KG1 (cell line): ENCODE results near the gene EMP3.
"Not testable (repeated sequence)": the region's sequence is repeated elsewhere in the genome, so short reads cannot be mapped to it uniquely, and the experiment has no call there.

Experiments
- DNase-seq: peaks from one replicate; lab custom pipeline; 2025; lab: John Stamatoyannopoulos, UW

Gene EMP3

DNA sequence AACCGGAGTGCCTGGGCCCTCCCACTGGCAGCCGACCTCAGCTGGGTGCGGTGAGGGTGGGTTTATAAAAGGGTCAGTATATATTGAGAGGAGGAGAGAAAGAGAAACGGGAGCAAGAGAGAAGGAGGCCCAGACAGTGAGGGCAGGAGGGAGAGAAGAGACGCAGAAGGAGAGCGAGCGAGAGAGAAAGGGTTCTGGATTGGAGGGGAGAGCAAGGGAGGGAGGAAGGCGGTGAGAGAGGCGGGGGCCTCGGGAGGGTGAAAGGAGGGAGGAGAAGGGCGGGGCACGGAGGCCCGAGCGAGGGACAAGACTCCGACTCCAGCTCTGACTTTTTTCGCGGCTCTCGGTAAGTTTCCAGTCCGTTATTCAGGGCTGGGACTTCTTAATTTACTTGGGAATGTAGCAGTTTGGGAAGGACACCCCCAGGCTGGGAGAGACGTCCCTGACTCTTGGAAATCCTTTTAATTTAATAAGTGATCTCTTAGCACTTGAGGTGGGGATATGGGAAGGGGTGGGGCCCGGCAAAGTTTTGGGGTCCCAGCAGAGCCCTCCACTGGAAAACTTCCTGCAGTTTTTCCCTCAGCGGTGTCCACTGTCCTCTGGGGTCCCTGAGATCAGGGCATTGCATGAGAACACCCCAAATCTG, at the start of gene EMP3:
Gene EMP3, plus strand, starts transcription at position 288 of the 646 bp plus-strand sequence. CDS start 1,293 bp downstream, outside the sequence.
- peak; percentile 62 for DNase-seq

- no peak for DNase-seq
Measured at GRCh38 chr19:48279747-48280146, 45.6 kb upstream of the EMP3 start.

DNA sequence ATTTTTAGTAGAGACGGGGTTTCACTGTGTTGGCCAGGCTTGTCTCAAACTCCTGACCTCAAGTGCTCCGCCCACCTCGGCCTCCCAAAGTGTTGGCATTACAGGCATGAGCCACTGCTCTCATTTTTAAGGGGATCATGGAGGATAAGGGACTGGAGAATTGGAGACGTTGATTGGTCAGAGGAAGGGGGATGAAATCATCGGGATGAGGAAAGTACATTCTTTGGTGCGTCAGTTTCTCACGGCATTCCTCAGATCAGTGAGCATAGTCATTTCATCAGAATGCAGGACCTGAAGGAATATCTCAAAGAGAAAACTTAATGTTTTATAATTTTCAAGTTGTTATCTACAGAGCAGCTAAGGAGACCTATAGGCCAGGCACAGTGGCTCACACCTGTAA, 41.4 kb upstream of the EMP3 start:
- DNase-seq = no peak

DNA sequence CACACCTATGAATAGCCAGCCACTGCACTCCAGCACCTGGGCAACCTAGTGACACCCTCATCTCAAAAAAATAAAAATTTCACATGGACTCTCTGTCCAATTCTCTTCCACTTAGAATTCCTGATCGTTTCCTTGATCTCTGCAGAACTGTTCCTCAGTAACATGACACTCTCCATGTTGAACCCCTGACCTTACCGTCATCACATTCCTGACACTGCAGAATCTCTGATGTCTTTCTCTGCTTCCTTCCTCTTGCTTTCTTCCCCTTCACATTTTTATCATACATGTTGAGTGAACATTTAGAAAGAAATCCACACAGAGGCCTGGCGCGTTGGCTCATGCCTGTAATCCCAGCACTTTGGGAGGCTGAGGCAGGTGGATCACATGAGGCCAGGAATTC, 40.5 kb upstream of the EMP3 start:
- no peak for DNase-seq

DNA sequence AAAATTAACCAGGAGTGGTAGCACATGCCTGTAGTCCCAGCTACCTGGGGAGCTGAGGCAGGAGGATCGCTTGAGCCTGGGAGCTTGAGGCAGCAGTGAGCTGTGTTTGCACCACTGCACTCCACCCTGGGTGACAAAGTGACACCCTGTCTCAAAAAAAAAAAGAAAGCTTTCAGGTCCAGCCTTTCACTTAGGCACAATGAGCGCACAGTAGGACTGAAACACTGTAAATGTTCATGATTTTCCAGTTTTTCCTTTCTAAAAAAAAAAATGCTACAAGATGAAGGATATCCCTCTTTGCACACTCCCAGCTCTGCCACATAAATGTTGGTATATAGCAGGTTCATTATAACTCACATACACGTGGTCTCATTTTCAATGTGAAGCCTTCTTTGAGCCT, 37.6 kb upstream of the EMP3 start:
- DNase-seq = no peak

DNA sequence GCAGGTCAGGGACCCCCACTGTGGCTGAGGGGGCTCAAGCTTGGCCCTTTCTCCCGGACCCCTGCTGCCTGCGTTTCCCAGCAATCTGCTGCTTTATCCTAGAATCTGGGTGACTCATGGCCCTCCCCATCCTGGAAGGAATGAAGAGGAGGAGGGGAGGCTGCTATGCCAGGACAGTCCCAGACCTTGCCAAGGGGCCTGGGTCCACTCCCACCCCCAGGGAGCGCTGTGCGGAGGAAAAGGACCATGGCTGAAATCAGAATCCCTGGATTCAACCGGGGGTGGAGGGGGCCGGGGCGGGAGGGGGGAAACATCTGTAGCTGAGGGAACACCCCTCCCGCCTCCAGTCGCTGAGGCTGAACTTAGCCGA, 35.0 kb upstream of the EMP3 start:
- DNase-seq = no peak

- peak; percentile 50 for DNase-seq
Measured at GRCh38 chr19:48290771-48291488, 34.4 kb upstream of the EMP3 start.

GRCh38 chr19:48291489-48291815, 33.9 kb upstream of the EMP3 start:
- not testable (repeated sequence) for DNase-seq

DNA sequence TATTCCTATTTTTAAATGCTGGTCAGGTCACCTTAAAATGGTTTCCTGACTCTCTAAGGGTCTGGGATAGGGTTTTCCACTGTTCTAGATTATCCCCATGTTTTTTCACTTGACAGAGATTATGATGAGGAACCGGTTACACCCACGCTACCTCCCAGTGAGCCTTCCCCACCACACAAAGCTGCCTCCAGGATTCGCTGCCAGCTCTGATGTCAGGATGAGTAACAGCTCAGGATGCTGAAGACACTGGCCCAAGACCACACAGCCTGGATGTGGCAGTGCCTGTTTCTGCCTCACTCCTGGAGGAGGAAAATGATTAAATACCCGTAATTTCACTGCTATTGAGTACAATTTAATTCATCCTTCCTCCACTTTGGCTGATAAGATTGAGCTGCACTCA, 32.6 kb upstream of the EMP3 start:
- no peak for DNase-seq

GRCh38 chr19:48295458-48295857, 29.9 kb upstream of the EMP3 start:
- DNase-seq = no peak

DNA sequence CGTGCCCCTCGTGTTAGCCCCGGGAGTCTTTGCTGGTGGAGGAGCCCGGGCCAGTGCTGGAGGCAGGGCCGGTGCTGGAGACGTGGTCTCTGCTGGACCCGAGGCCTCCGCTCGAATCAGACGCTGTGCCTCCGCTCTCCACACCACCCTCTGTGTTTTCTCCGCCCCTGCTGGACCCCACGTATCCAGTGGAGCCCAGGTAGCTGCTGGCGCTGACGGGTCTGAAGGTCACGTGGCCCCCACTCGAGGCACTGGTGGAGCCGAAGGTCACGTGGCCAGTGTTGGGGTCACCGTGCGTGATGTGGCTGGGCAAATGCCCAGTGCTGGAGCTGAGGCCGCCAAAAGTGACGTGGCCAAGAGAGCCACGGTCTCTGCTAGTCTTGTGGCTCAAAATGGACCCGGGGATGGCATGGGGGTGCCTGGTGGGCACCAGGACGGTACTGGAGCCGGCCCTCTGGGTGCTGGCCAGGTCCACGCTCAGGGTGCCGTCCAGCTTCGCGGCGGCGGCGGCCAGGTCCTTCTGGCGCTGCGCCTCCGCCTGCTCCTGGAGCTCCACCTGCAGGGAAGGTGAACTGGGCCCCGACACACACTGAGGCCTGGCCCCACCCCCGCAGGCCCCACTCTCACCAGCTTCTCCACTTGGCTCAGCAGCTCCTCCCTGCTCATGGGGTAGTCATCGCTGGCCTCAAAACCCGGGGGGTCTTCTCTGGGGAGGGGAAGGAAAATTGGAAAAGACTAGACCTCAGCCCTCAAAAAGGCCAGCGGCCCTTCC, 28.2 kb upstream of the EMP3 start:
- DNase-seq = no peak

- no peak for DNase-seq
Measured at GRCh38 chr19:48297975-48298374, 27.4 kb upstream of the EMP3 start.

DNA sequence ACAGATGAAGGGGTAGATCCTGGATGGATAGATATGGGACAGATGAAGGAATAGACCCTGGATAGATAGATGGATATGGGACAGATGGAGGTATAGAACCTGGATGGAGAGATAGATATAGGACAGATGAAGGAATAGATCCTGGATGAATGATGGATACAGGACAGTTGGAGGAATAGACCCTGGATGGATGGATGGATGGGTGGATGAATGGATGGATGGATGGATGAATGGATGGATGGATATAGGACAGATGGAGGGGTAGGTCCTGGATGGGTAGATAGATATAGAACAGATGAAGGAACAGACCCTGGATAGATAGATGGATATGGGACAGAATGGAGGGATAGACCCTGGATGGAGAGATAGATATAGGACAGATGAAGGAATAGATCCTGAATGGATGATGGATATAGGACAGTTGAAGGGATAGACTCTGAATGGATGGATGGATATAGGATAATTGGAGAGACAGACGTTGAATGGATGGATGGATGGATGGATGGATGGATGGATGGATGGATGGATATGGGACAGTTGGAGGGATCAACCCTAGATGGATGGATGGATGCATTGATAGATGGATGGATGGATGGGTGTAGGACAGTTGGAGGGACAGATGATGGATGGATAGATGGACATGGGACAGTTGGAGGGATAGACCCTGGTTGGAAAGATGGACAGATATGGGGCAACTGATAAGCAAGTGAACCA, 23.3 kb upstream of the EMP3 start:
- DNase-seq = no peak

DNA sequence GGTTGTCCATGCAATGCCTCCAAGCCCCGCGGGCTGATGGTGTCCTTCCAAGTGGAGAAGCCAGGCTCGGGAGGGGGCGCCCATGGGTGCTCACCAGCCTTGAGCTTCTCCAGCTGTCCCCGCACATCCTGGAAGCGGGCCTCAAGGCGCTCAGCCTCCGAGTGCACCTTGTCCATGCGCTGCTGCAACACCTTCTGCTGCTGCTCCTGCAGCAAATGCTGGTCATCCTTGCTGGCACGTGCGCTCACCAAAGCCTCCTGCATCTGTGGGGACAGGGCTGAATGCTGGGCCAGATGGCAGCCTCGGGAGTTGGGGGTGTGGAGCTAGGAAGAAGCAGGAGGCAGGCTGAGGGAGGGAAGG, 22.8 kb upstream of the EMP3 start:
- DNase-seq = no peak

DNA sequence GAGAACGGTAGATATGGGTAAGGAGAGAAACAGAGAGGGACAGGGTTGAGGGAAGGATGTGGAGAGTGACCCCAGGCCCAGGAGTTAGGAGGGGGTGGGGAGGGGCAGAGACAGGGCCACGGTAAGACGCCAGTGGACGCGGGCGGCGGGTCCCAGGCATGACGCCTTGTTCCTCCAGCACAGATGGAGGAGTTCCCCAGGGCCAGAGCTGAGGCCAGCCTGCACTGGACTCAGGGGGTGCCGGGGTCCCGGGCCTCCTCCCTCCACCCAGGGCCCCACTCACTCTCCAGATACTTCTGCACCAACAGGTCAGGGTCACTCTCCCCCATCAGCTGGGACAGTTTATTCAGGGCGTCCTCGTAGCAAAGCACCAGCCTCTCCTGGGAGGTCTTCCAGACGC, 22.0 kb upstream of the EMP3 start:
- DNase-seq = no peak

DNA sequence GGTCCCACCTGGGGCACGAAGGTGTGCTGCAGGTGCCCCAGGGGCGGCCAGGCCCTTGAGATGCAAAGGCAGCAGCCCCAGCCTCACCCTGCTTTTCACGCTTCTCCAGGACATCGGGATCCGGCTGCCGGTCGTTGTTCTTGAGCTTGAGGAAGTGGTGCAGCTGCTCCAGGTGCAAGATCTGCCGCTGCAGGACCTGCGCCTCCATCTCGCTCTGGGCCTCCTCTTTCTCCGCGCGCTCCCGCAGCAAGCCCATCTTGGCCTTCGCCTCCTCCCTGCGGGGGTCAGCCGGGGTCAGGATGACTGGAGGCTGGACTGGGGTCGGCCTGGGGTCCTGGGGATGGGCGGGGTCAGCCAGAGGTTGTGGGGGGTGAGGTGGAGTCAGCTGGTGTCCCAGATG, 21.5 kb upstream of the EMP3 start:
- no peak for DNase-seq

- no peak for DNase-seq
Measured at GRCh38 chr19:48308631-48309586, 16.4 kb upstream of the EMP3 start.

- DNase-seq = not testable (repeated sequence)
Measured at GRCh38 chr19:48309731-48310130, 15.6 kb upstream of the EMP3 start.

GRCh38 chr19:48310227-48310626, 15.1 kb upstream of the EMP3 start:
- DNase-seq = no peak

DNA sequence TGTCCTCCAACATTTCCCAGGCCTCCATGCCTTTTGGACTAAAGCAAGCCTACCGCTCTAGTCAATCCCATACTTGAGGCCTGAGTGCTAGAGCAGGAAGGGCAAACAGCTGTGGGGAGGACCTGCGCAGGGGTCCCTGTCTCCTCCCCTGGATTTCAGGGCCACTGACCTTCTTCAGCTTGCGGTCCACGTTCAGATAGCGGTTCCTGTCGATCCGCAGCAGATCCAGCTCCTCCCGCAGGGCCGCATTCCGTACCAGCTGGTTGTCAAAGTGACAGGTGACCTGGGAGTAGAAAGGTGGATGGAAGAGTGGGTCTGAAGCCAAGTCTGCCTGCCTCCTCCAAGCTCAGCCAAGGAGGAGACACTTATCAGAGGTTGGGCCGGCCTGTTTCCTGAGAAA, 14.0 kb upstream of the EMP3 start:
- no peak for DNase-seq

DNA sequence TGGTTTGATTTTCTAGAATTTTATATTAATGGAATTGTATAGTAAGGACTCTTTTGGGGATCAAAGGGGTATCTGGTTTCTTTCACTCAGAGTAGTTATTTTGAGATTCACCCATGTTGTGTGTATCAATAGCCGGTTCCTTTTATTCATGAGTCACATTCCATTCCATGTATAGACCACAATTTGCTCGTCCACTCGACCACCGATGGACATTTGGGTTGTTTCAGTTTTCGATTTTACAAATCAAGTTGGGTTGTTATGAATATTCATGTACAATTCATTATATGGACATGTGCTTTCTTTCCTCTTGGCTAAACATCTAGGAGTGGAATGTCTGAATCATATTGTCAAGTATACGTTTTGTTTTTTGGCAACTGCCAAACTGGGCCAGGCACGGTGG, 9.6 kb upstream of the EMP3 start:
- DNase-seq = no peak

DNA sequence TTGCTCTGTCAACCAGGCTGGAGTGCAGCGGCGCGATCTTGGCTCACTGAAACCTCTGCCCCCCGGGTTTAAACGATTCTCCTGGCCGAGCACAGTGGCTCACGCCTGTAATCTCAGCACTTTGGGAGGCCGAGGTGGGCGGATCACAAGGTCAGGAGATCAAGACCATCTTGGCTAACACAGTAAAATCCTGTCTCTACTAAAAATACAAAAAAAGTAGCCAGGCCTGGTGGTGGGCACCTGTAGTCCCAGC, 7.7 kb upstream of the EMP3 start:
- not testable (repeated sequence) for DNase-seq
